Gastrocnemius medialis (tissue), 4 donors: Measurements from ENCODE around the gene CDH23.

Experiments
- CTCF ChIP-seq, 5 experiments: fragments of 450-650 bp in 3 of 5; fragments of 200-600 bp in 2 of 5; sonication (generic) in 2 of 5; IDR thresholded peaks in 4 of 5; conservative IDR thresholded peaks in 1 of 5; 1 replicate in 4 of 5; 2 replicates in 1 of 5; pipeline ENCODE4 v1.5.1; 2016 to 2019; ENCODE audit warnings: antibody characterized with exemption in 5 of 5, mild to moderate bottlenecking in 3 of 5, moderate library complexity in 3 of 5
- POLR2A ChIP-seq, 2 donors: fragments of 450-650 bp; IDR thresholded peaks; one replicate each; pipeline ENCODE4 v1.6.1; 2017; ENCODE audit warnings: antibody characterized with exemption in 2 of 2, mild to moderate bottlenecking in 2 of 2, moderate library complexity in 2 of 2

GRCh38 chr10:71740069-71740653 lies 343.4 kb downstream of the CDH23 start:
- TF ChIP-seq CTCF (IDR thresholded peaks at IDR 0.05 in 4 of 5, conservative IDR thresholded peaks at IDR 0.05 in 1 of 5) (no peak), POLR2A (IDR thresholded peaks at IDR 0.05) (no peak)
